SK-N-SH treated with all-trans-retinoic acid at 6 μM for 48 hours (cell line): ENCODE results near the gene TNFRSF12A.
"Not testable (repeated sequence)": the region's sequence is repeated elsewhere in the genome, so short reads cannot be mapped to it uniquely, and the experiment has no call there.

ENCODE experiments used
- ATAC-seq: fragments of 200-7000 bp; cut with Tn5 transposase; 3 replicates; pipeline ENCODE4 v1.9.1; 2020; ENCODE audit warnings: mild to moderate bottlenecking, moderate library complexity
- ARNTL ChIP-seq: fragments of 450-650 bp; formaldehyde crosslinking; IDR thresholded peaks from 2 replicates; pipeline ENCODE4 v1.5.0; 2020; ENCODE audit warnings: low read depth, mild to moderate bottlenecking, moderate library complexity, borderline replicate concordance
- BACH2 ChIP-seq: fragments of 250-450 bp; sonication (Bioruptor Pico); IDR thresholded peaks from 2 replicates; pipeline ENCODE4 v1.9.0; 2021; ENCODE audit warnings: mild to moderate bottlenecking, borderline replicate concordance
- ESRRG ChIP-seq: fragments of 250-450 bp; sonication (Bioruptor Pico); IDR thresholded peaks from 2 replicates; pipeline ENCODE4 v1.6.1; 2021; ENCODE audit warnings: mild to moderate bottlenecking
- GLIS3 ChIP-seq: fragments of 250-450 bp; sonication (Bioruptor Pico); IDR thresholded peaks from 2 replicates; pipeline ENCODE4 v1.5.0; 2020; ENCODE audit warnings: mild to moderate bottlenecking, moderate library complexity
- ISL1 ChIP-seq: fragments of 250-450 bp; sonication (Bioruptor Pico); IDR thresholded peaks from 2 replicates; pipeline ENCODE4 v2.1.2; 2022; ENCODE audit warnings: mild to moderate bottlenecking, moderate library complexity
- OSR1 ChIP-seq: fragments of 250-450 bp; sonication (Bioruptor Pico); IDR thresholded peaks from 2 replicates; pipeline ENCODE4 v1.8.0; 2022; ENCODE audit warnings: moderate library complexity, mild to moderate bottlenecking, inconsistent platforms
- PPARA ChIP-seq: fragments of 250-450 bp; sonication (Bioruptor Pico); IDR thresholded peaks from 2 replicates; pipeline ENCODE4 v1.5.0; 2020; ENCODE audit warnings: mild to moderate bottlenecking, borderline replicate concordance
- RARB ChIP-seq: fragments of 250-450 bp; sonication (Bioruptor Pico); IDR thresholded peaks from 2 replicates; pipeline ENCODE4 v1.8.0; 2021; ENCODE audit warnings: mild to moderate bottlenecking, moderate library complexity
- SNAI2 ChIP-seq: fragments of 250-450 bp; sonication (Bioruptor Pico); IDR thresholded peaks from 2 replicates; pipeline ENCODE4 v1.5.0; 2020; ENCODE audit warnings: mild to moderate bottlenecking, moderate library complexity
- TCF4 ChIP-seq: fragments of 250-450 bp; sonication (Bioruptor Pico); IDR thresholded peaks from 2 replicates; pipeline ENCODE4 v1.8.0; 2021; ENCODE audit warnings: mild to moderate bottlenecking, moderate library complexity, borderline replicate concordance
- TOX ChIP-seq: fragments of 250-450 bp; sonication (Bioruptor Pico); IDR thresholded peaks from 2 replicates; pipeline ENCODE4 v1.8.0; 2021; ENCODE audit warnings: mild to moderate bottlenecking, moderate library complexity, borderline replicate concordance
- ZC3H10 ChIP-seq: fragments of 250-450 bp; sonication (Bioruptor Pico); IDR thresholded peaks from 2 replicates; pipeline ENCODE4 v1.5.1; 2021; ENCODE audit warnings: mild to moderate bottlenecking, moderate library complexity
- ZFP3 ChIP-seq: fragments of 250-450 bp; sonication (Bioruptor Pico); IDR thresholded peaks from 2 replicates; pipeline ENCODE4 v1.5.0; 2020; ENCODE audit warnings: mild to moderate bottlenecking, moderate library complexity
- ZFP30 ChIP-seq: fragments of 450-650 bp; formaldehyde crosslinking; IDR thresholded peaks from 2 replicates; pipeline ENCODE4 v1.5.0; 2022; ENCODE audit warnings: mild to moderate bottlenecking, moderate library complexity
- ZNF565 ChIP-seq: fragments of 450-650 bp; formaldehyde crosslinking; conservative IDR thresholded peaks from 2 replicates; pipeline ENCODE4 v1.5.0; 2020; ENCODE audit warnings: low read depth, mild to moderate bottlenecking, moderate library complexity
- ZNF70 ChIP-seq: fragments of 450-650 bp; formaldehyde crosslinking; IDR thresholded peaks from 2 replicates; pipeline ENCODE4 v1.5.0; 2020; ENCODE audit warnings: mild to moderate bottlenecking, moderate library complexity
- TF ChIP-seq, protein P1 (sequence below): fragments of 250-450 bp; sonication (Bioruptor Pico); IDR thresholded peaks from 2 replicates; pipeline ENCODE4 v1.8.0; 2021; ENCODE audit warnings: low read depth, mild to moderate bottlenecking, moderate library complexity, borderline replicate concordance
- TF ChIP-seq, protein P2 (sequence below): fragments of 250-450 bp; sonication (Bioruptor Pico); IDR thresholded peaks from 2 replicates; pipeline ENCODE4 v1.5.1; 2021; ENCODE audit warnings: mild to moderate bottlenecking, moderate library complexity
- TF ChIP-seq, protein P3 (sequence below): fragments of 250-450 bp; sonication (Bioruptor Pico); IDR thresholded peaks from 2 replicates; pipeline ENCODE4 v1.5.1; 2020; ENCODE audit warnings: low read depth, mild to moderate bottlenecking, moderate library complexity
- TF ChIP-seq, protein P4 (sequence below): fragments of 250-450 bp; sonication (Bioruptor Pico); IDR thresholded peaks from 2 replicates; pipeline ENCODE4 v1.5.0; 2020; ENCODE audit warnings: mild to moderate bottlenecking, moderate library complexity
- TF ChIP-seq, protein P5 (sequence below): fragments of 250-450 bp; sonication (Bioruptor Pico); IDR thresholded peaks from 2 replicates; pipeline ENCODE4 v1.8.0; 2020; ENCODE audit warnings: mild to moderate bottlenecking, moderate library complexity, borderline replicate concordance

The TNFRSF12A gene

DNA sequence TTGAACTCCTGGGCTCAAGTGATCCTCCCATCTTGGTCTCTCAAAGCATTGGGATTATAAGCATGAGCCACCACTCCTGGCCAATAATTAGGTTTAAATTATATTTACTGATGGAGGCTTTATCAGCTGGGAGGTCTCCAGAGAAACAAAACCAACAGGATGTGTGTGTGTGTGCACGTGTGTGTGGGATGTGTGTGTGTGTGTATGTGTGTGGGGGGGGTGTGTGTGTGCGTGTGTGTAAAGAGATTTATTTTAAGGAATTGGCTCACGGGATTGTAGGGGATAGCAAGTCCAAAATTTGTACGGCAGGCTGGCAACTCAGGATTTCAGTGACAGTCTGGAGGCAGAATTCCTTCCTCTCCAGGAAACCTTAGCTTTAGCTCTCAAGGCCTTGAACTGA lies 30.8 kb downstream of the TNFRSF12A start:
- TF ChIP-seq, protein P1, sequence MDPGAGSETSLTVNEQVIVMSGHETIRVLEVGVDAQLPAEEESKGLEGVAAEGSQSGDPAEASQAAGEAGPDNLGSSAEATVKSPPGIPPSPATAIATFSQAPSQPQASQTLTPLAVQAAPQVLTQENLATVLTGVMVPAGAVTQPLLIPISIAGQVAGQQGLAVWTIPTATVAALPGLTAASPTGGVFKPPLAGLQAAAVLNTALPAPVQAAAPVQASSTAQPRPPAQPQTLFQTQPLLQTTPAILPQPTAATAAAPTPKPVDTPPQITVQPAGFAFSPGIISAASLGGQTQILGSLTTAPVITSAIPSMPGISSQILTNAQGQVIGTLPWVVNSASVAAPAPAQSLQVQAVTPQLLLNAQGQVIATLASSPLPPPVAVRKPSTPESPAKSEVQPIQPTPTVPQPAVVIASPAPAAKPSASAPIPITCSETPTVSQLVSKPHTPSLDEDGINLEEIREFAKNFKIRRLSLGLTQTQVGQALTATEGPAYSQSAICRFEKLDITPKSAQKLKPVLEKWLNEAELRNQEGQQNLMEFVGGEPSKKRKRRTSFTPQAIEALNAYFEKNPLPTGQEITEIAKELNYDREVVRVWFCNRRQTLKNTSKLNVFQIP, result no peak
- TF ChIP-seq ZFP30 (CRISPR knock-in tag) (no peak), RARB (CRISPR knock-in tag) (no peak), TCF4 (CRISPR knock-in tag) (no peak)
- TF ChIP-seq, protein P2, sequence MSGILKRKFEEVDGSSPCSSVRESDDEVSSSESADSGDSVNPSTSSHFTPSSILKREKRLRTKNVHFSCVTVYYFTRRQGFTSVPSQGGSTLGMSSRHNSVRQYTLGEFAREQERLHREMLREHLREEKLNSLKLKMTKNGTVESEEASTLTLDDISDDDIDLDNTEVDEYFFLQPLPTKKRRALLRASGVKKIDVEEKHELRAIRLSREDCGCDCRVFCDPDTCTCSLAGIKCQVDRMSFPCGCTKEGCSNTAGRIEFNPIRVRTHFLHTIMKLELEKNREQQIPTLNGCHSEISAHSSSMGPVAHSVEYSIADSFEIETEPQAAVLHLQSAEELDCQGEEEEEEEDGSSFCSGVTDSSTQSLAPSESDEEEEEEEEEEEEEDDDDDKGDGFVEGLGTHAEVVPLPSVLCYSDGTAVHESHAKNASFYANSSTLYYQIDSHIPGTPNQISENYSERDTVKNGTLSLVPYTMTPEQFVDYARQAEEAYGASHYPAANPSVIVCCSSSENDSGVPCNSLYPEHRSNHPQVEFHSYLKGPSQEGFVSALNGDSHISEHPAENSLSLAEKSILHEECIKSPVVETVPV (CRISPR knock-in tag), result no peak
- no peak for ATAC-seq

DNA sequence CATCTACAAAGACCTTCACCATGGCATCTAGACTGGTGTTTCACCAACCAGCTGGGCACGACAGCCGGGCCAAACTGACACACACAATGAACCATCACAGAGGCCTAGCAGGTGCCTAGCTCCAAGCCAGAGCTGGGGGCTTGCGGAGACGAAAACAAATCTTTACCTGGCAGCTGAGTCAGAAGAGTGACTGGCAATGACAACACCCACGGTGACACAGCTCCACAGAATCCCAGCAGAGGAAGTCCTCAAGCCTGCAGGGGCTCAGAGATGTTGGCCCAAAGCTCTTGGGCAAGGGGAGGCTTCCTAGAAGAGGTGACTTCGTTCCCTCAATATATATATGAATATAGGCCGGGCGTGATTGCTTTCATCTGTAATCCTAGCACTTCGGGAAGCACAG lies 31.3 kb downstream of the TNFRSF12A start:
- ATAC-seq, result no peak
- TF ChIP-seq SNAI2 (CRISPR knock-in tag) (no peak), BACH2 (CRISPR knock-in tag) (no peak), RARB (CRISPR knock-in tag) (no peak), TCF4 (CRISPR knock-in tag) (no peak), ZFP30 (CRISPR knock-in tag) (no peak), ZNF565 (CRISPR knock-in tag) (no peak), ZNF70 (CRISPR knock-in tag) (no peak), ZFP3 (CRISPR knock-in tag) (no peak), PPARA (CRISPR knock-in tag) (no peak), OSR1 (CRISPR knock-in tag) (no peak), TOX (no peak), ISL1 (CRISPR knock-in tag) (no peak)
- TF ChIP-seq, protein P3, sequence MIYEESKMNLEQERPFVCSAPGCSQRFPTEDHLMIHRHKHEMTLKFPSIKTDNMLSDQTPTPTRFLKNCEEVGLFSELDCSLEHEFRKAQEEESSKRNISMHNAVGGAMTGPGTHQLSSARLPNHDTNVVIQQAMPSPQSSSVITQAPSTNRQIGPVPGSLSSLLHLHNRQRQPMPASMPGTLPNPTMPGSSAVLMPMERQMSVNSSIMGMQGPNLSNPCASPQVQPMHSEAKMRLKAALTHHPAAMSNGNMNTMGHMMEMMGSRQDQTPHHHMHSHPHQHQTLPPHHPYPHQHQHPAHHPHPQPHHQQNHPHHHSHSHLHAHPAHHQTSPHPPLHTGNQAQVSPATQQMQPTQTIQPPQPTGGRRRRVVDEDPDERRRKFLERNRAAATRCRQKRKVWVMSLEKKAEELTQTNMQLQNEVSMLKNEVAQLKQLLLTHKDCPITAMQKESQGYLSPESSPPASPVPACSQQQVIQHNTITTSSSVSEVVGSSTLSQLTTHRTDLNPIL (CRISPR knock-in tag), result no peak
- TF ChIP-seq, protein P4, sequence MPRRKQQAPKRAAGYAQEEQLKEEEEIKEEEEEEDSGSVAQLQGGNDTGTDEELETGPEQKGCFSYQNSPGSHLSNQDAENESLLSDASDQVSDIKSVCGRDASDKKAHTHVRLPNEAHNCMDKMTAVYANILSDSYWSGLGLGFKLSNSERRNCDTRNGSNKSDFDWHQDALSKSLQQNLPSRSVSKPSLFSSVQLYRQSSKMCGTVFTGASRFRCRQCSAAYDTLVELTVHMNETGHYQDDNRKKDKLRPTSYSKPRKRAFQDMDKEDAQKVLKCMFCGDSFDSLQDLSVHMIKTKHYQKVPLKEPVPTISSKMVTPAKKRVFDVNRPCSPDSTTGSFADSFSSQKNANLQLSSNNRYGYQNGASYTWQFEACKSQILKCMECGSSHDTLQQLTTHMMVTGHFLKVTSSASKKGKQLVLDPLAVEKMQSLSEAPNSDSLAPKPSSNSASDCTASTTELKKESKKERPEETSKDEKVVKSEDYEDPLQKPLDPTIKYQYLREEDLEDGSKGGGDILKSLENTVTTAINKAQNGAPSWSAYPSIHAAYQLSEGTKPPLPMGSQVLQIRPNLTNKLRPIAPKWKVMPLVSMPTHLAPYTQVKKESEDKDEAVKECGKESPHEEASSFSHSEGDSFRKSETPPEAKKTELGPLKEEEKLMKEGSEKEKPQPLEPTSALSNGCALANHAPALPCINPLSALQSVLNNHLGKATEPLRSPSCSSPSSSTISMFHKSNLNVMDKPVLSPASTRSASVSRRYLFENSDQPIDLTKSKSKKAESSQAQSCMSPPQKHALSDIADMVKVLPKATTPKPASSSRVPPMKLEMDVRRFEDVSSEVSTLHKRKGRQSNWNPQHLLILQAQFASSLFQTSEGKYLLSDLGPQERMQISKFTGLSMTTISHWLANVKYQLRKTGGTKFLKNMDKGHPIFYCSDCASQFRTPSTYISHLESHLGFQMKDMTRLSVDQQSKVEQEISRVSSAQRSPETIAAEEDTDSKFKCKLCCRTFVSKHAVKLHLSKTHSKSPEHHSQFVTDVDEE, result no peak

DNA sequence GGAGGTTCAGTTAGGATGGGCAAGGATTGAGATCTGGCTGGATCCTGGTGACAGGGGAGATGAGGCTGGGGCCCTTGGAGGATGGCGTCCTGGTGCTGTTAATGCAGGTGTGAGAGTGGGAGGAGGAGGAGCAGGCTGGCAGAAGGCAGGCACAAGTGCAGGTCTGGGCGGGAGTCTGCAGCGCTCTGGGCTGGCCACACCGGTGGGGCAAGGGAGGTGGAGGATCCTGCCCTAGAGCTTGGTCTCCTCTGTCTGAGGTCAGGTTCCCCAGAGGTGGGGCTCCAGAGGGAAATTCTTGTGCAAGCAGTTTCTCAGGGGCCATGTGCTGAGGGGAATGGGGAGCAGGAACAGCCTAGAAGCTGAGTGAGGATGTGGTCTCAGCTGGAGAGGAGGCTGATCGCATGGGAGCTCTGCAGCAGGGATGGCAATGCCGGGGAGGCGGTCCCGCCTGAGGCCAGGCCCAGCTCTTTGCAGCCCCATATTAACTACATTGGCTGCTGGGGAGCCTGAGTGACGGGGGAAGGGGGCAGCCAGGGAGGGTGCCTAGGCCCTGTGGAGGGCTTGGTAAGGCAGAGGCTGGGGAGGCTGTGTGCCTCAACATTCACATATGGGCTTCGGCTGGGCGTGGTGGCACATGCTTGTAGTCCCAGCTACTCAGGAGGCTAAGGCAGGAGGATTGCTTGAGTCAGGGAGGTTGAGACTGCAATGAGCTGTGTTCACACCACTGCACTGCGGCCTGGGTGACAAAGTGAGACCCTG lies 32.6 kb downstream of the TNFRSF12A start:
- not testable (repeated sequence) for ATAC-seq

DNA sequence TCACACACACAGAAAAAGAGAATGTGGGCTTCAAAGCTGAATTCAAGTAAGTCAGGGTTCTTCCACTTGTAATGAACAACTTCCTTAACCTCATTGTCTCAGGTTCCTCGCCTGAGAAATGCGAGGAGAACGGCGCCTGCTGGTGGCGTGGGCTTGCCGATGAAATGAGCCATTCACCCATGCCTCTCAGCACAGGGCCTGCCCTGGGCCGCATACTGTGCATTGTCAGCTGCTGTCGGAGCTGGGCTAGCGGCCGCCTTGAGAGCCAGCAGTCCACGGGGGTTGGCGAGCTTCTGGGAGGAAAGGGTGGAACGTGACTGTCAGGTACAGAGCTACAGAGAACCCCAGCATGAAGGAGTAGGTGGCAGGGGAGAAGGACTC lies 33.2 kb downstream of the TNFRSF12A start:
- not testable (repeated sequence) for ATAC-seq

DNA sequence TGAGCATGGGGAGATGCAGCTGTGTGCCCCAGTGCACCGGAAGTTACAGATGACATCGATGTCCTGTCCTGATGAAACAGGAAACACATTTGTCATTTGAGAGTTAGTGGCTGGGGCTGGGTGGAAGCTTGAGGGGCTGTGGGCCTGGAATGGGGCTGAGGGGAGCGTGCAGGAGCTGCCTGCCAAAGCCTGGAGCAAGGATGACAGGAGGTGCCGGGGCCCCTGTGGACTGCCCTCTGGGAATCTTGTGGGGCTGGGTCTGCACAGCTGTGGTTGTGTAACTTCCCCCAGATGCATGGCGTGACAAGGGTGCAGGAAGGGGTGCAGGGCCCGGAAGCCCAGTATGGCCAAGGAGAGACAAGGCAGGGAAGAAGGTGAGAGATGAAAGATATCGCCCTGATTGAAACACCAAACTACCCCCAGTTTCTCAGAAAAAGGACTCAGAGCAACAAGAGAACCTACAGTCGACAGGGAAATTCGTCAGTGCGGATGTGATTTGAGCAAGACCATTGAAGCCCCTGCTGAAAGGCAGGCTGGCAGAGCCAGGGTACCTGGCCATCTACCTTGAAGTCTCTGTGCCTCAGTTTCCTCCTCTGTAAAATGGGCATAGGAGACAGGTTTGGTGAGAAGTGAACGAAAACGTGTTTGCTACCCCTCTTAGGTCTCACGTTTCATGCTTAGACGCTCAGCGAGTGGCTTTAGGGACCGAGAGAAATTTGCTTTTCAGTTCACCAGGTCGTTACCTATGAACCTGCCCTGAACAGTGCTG lies 35.0 kb downstream of the TNFRSF12A start:
- no peak for ATAC-seq
- TF ChIP-seq ZC3H10 (CRISPR knock-in tag), result no peak
- TF ChIP-seq GLIS3 (CRISPR knock-in tag), result no peak
- TF ChIP-seq ARNTL (CRISPR knock-in tag), result no peak
- no peak for TF ChIP-seq PPARA (CRISPR knock-in tag)
- TF ChIP-seq, protein P3 (CRISPR knock-in tag), result no peak
- TF ChIP-seq ESRRG (CRISPR knock-in tag), result no peak
- TF ChIP-seq, protein P5, sequence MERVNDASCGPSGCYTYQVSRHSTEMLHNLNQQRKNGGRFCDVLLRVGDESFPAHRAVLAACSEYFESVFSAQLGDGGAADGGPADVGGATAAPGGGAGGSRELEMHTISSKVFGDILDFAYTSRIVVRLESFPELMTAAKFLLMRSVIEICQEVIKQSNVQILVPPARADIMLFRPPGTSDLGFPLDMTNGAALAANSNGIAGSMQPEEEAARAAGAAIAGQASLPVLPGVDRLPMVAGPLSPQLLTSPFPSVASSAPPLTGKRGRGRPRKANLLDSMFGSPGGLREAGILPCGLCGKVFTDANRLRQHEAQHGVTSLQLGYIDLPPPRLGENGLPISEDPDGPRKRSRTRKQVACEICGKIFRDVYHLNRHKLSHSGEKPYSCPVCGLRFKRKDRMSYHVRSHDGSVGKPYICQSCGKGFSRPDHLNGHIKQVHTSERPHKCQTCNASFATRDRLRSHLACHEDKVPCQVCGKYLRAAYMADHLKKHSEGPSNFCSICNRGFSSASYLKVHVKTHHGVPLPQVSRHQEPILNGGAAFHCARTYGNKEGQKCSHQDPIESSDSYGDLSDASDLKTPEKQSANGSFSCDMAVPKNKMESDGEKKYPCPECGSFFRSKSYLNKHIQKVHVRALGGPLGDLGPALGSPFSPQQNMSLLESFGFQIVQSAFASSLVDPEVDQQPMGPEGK, result no peak
- no peak for TF ChIP-seq SNAI2 (CRISPR knock-in tag)
- no peak for TF ChIP-seq TOX
- TF ChIP-seq, protein P1, result no peak
- TF ChIP-seq TCF4 (CRISPR knock-in tag), result no peak
